H1 (cell line): ENCODE measurements around the gene BRINP3. TPM values are rescaled to one million over a fixed set of nuclear protein-coding genes. Genes with fewer than 3 reads are reported as not detected.

Source experiments
- CTCF ChIA-PET: fragments of 300-600 bp; sonication (Branson Sonifier 250); formaldehyde crosslinking; loops from one replicate; lab custom pipeline; 2021; ENCODE audit not compliant: partially characterized antibody; lab: Charles Lee
- POLR2A ChIA-PET: fragments of 300-600 bp; sonication (Branson Sonifier 250); formaldehyde crosslinking; loops from one replicate; lab custom pipeline; 2021; ENCODE audit warnings: inconsistent platforms; ENCODE audit not compliant: partially characterized antibody; lab: Charles Lee
- DNase-seq, 2 experiments: peaks; one replicate each; pipeline versions ENCODE4 v3.0.0 to v3.0.0-alpha.2; 2010 to 2022; ENCODE audit warnings: low spot score in 2 of 2, low read depth in 1 of 2, mixed read lengths in 1 of 2
- FAIRE-seq: peaks from 2 replicates; lab custom pipeline; 2011; peaks lifted over from hg19 to GRCh38; lab: Jason Lieb, UNC
- H2AFZ ChIP-seq: 2 replicates; pipeline ENCODE4 v1.8.1; 2012; ENCODE audit warnings: low read length, inconsistent platforms
- H2AK5ac ChIP-seq: 2 replicates; pipeline ENCODE4 v1.6.1; 2013; ENCODE audit warnings: low read depth, low read length
- H2BK120ac ChIP-seq: replicated peaks from 2 replicates; pipeline ENCODE3; 2013; ENCODE audit warnings: low read depth, low read length, inconsistent platforms
- H2BK12ac ChIP-seq: 2 replicates; pipeline ENCODE4 v1.6.1; 2013; ENCODE audit warnings: low read depth, low read length
- H2BK15ac ChIP-seq: 2 replicates; pipeline ENCODE4 v1.6.1; 2013; ENCODE audit warnings: low read length
- H2BK20ac ChIP-seq: 2 replicates; pipeline ENCODE4 v1.6.1; 2013; ENCODE audit warnings: low read length
- H2BK5ac ChIP-seq: 2 replicates; pipeline ENCODE4 v1.6.1; 2013; ENCODE audit warnings: low read depth, low read length
- H3K14ac ChIP-seq: 2 replicates; pipeline ENCODE4 v1.6.1; 2013; ENCODE audit warnings: inconsistent platforms; ENCODE audit not compliant: insufficient read length
- H3K18ac ChIP-seq: 2 replicates; pipeline ENCODE4 v1.6.1; 2013; ENCODE audit warnings: low read length; ENCODE audit errors: extremely low read depth
- H3K23ac ChIP-seq: 2 replicates; pipeline ENCODE4 v1.6.1; 2013; ENCODE audit warnings: inconsistent platforms; ENCODE audit not compliant: insufficient read length
- H3K23me2 ChIP-seq: 2 replicates; pipeline ENCODE4 v1.6.1; 2013; ENCODE audit warnings: low read depth, low read length
- H3K27ac ChIP-seq: 2 replicates; pipeline ENCODE4 v1.6.1; 2011; ENCODE audit warnings: low read depth, low read length, inconsistent platforms
- H3K27me3 ChIP-seq, 4 experiments: replicated peaks in 1 of 4; 1 replicate in 1 of 4; 2 replicates in 3 of 4; pipeline versions ENCODE4 v1.6.1 to v1.8.1; 2011 to 2013; ENCODE audit warnings: low read length in 3 of 4, mild to moderate bottlenecking in 3 of 4, inconsistent platforms in 2 of 4, mixed read lengths in 2 of 4, moderate library complexity in 1 of 4; ENCODE audit not compliant: control insufficient read depth in 3 of 4, insufficient read depth in 3 of 4; ENCODE audit errors: extremely low read depth in 1 of 4
- H3K36me3 ChIP-seq, 4 experiments: 2 replicates each; pipeline versions ENCODE4 v1.6.1 to v1.8.1; 2011 to 2013; ENCODE audit warnings: mild to moderate bottlenecking in 4 of 4, low read length in 3 of 4, moderate library complexity in 2 of 4, control low read depth in 1 of 4, inconsistent platforms in 1 of 4; ENCODE audit not compliant: insufficient read depth in 4 of 4, control insufficient read depth in 2 of 4
- H3K4ac ChIP-seq: replicated peaks from 2 replicates; pipeline ENCODE3; 2013; ENCODE audit warnings: low read length, low read depth, mixed read lengths, inconsistent platforms; ENCODE audit not compliant: insufficient read length
- H3K4me1 ChIP-seq, 4 experiments: replicated peaks in 1 of 4; 1 replicate in 1 of 4; 2 replicates in 3 of 4; pipeline versions ENCODE4 v1.6.1 to v1.8.1; 2011 to 2013; ENCODE audit warnings: low read length in 3 of 4, inconsistent platforms in 2 of 4, mixed read lengths in 1 of 4; ENCODE audit not compliant: insufficient read depth in 4 of 4, control insufficient read depth in 3 of 4
- H3K4me2 ChIP-seq, 2 experiments: 2 replicates each; pipeline versions ENCODE4 v1.6.1 to v1.8.1; 2011 to 2013; ENCODE audit warnings: low read depth in 2 of 2, low read length in 2 of 2, control low read depth in 1 of 2, inconsistent platforms in 1 of 2, mild to moderate bottlenecking in 1 of 2; ENCODE audit not compliant: insufficient read depth in 1 of 2
- H3K4me3 ChIP-seq, 4 experiments: fragments of 200-600, 300-600 bp in 1 of 4; sonication (generic), shearing (Covaris generic), sonication (Bioruptor Twin) in 1 of 4; 2 replicates each; pipeline versions ENCODE4 v1.5.1 to v1.8.1; 2011 to 2016; ENCODE audit warnings: low read length in 4 of 4, low read depth in 3 of 4, control low read depth in 2 of 4, inconsistent platforms in 2 of 4, mild to moderate bottlenecking in 2 of 4, mixed read lengths in 1 of 4, moderate library complexity in 1 of 4; ENCODE audit not compliant: insufficient read depth in 2 of 4; ENCODE audit errors: extremely low read depth in 1 of 4
- H3K56ac ChIP-seq: replicated peaks from 2 replicates; pipeline ENCODE3; 2013; ENCODE audit warnings: low read depth, mild to moderate bottlenecking, mixed read lengths, low read length, inconsistent platforms; ENCODE audit not compliant: insufficient read length
- H3K79me1 ChIP-seq: 2 replicates; pipeline ENCODE4 v1.6.1; 2013; ENCODE audit warnings: low read depth, low read length, control low read depth
- H3K79me2 ChIP-seq, 2 experiments: 2 replicates each; pipeline versions ENCODE4 v1.6.1 to v1.8.1; 2012 to 2013; ENCODE audit warnings: low read length in 2 of 2, mild to moderate bottlenecking in 2 of 2, inconsistent platforms in 1 of 2; ENCODE audit not compliant: insufficient read depth in 2 of 2, control insufficient read depth in 1 of 2
- H3K9ac ChIP-seq, 4 experiments: replicated peaks in 1 of 4; 1 replicate in 1 of 4; 2 replicates in 3 of 4; pipeline versions ENCODE4 v1.6.1 to v1.8.1; 2011 to 2013; ENCODE audit warnings: low read depth in 3 of 4, low read length in 3 of 4, control low read depth in 2 of 4, mild to moderate bottlenecking in 2 of 4, moderate library complexity in 2 of 4, inconsistent platforms in 1 of 4; ENCODE audit errors: extremely low read depth in 1 of 4
- H3K9me3 ChIP-seq, 2 experiments: 2 replicates each; pipeline versions ENCODE4 v1.6.1 to v1.8.1; 2012 to 2013; ENCODE audit warnings: mild to moderate bottlenecking in 2 of 2, moderate library complexity in 2 of 2, control low read depth in 1 of 2, inconsistent platforms in 1 of 2, low read depth in 1 of 2, low read length in 1 of 2, mixed read lengths in 1 of 2; ENCODE audit not compliant: insufficient read depth in 2 of 2
- H4K20me1 ChIP-seq, 2 experiments: replicated peaks in 1 of 2; 2 replicates each; pipeline versions ENCODE3 to v1.8.1; 2011 to 2013; ENCODE audit warnings: inconsistent platforms in 2 of 2, low read length in 2 of 2, mild to moderate bottlenecking in 1 of 2; ENCODE audit not compliant: insufficient read depth in 2 of 2, control insufficient read depth in 1 of 2
- H4K5ac ChIP-seq: 2 replicates; pipeline ENCODE4 v1.6.1; 2013; ENCODE audit warnings: low read length, low read depth, mixed read lengths, inconsistent platforms; ENCODE audit not compliant: insufficient read length
- H4K8ac ChIP-seq: 2 replicates; pipeline ENCODE4 v1.8.0; 2013; ENCODE audit warnings: mild to moderate bottlenecking, moderate library complexity, low read length, inconsistent platforms; ENCODE audit not compliant: insufficient read depth; ENCODE audit errors: extremely low read depth
- H4K91ac ChIP-seq: replicated peaks from 2 replicates; pipeline ENCODE3; 2013; ENCODE audit warnings: low read length, mixed read lengths, inconsistent platforms; ENCODE audit not compliant: insufficient read length
- BRCA1 ChIP-seq: IDR thresholded peaks from 2 replicates; pipeline ENCODE4 v1.6.1; 2012; ENCODE audit warnings: low read depth, low read length, improper control_type of control experiment
- CHD1 ChIP-seq: IDR thresholded peaks from 2 replicates; pipeline ENCODE4 v1.6.1; 2012; ENCODE audit warnings: low read depth, low read length, improper control_type of control experiment
- CREB1 ChIP-seq: IDR thresholded peaks from 2 replicates; pipeline ENCODE4 v1.6.1; 2012; ENCODE audit warnings: inconsistent platforms
- CTBP2 ChIP-seq: IDR thresholded peaks from 2 replicates; pipeline ENCODE4 v1.7.0; 2011; ENCODE audit warnings: borderline replicate concordance, mild to moderate bottlenecking, moderate library complexity, mixed read lengths, low read length; ENCODE audit not compliant: insufficient read depth, insufficient read length
- CTCF ChIP-seq, 3 experiments: IDR thresholded peaks; 1 replicate in 2 of 3; 2 replicates in 1 of 3; pipeline versions ENCODE4 v1.5.1 to v1.6.1; 2011; ENCODE audit warnings: low read length in 3 of 3, mild to moderate bottlenecking in 3 of 3, inconsistent platforms in 2 of 3, low read depth in 1 of 3, moderate library complexity in 1 of 3; ENCODE audit not compliant: insufficient read depth in 1 of 3; ENCODE audit errors: control extremely low read depth in 1 of 3
- EP300 ChIP-seq, 2 experiments: IDR thresholded peaks; 1 replicate in 1 of 2; 2 replicates in 1 of 2; pipeline ENCODE4 v1.6.1; 2011 to 2012; ENCODE audit warnings: low read depth in 2 of 2, low read length in 2 of 2, mild to moderate bottlenecking in 2 of 2, borderline replicate concordance in 1 of 2, inconsistent platforms in 1 of 2, moderate library complexity in 1 of 2
- JUND ChIP-seq: IDR thresholded peaks from 2 replicates; pipeline ENCODE4 v1.6.1; 2011; ENCODE audit warnings: mild to moderate bottlenecking, improper control_type of control experiment, low read length
- KDM1A ChIP-seq: fragments of 200-600, 300-600 bp; sonication (generic); IDR thresholded peaks from 2 replicates; pipeline ENCODE4 v1.7.1; 2016; ENCODE audit warnings: mild to moderate bottlenecking, low read length, borderline replicate concordance
- KDM4A ChIP-seq: IDR thresholded peaks from one replicate; pipeline ENCODE4 v1.7.1; 2012; ENCODE audit warnings: low read depth, mild to moderate bottlenecking, moderate library complexity, low read length, inconsistent platforms; ENCODE audit not compliant: severe bottlenecking
- RFX5 ChIP-seq: IDR thresholded peaks from 2 replicates; pipeline ENCODE4 v1.6.1; 2011; ENCODE audit warnings: low read depth, low read length, improper control_type of control experiment, borderline replicate concordance
- RXRA ChIP-seq: IDR thresholded peaks from 2 replicates; pipeline ENCODE4 v1.6.1; 2011; ENCODE audit warnings: low read depth, mild to moderate bottlenecking, low read length, moderate library complexity; ENCODE audit not compliant: insufficient read depth
- YY1 ChIP-seq: IDR thresholded peaks from 2 replicates; pipeline ENCODE4 v1.6.1; 2011; ENCODE audit warnings: low read depth, mild to moderate bottlenecking, low read length
- WGBS, 2 experiments: shearing (Covaris generic) in 1 of 2; methylation state at CpG; one replicate each; pipeline versions ENCODE4 v1.1.6 to v1.1.7; 2013 to 2015; ENCODE audit warnings: low lambda C conversion rate in 2 of 2, mixed read lengths in 2 of 2, inconsistent platforms in 1 of 2, low coverage in 1 of 2, missing lambda C conversion rate in 1 of 2; ENCODE audit not compliant: insufficient replicate concordance in 2 of 2, insufficient coverage in 1 of 2, insufficient read length in 1 of 2; ENCODE audit errors: extremely low coverage in 1 of 2, missing lambda C conversion rate in 1 of 2; 5-methylcytosine and 5-hydroxymethylcytosine counted together
- polyA plus RNA-seq, 7 experiments: library from polyadenylated mRNA; depleted of rRNA in 3 of 7; stranded (reverse) in 5 of 7; unstranded in 2 of 7; fragments of >200 nt in 5 of 7; fragments of 200-250 nt in 2 of 7; gene quantifications; 1 replicate in 5 of 7; 2 replicates in 1 of 7; 4 replicates in 1 of 7; pipeline versions ENCODE4 v1.2.1 to v1.2.3, GENCODE V29; 2011 to 2013; ENCODE audit warnings: missing spikeins in 2 of 7, mixed read lengths in 2 of 7
- total RNA-seq: library from RNA; stranded (reverse); fragmentation: NEBNext Ultra II Directional; extraction: Animal tissue kit (Norgen Biotek cat#: 25700); gene quantifications from 2 replicates; pipeline ENCODE4 v1.2.1, GENCODE V29; 2021

BRINP3 gene
- total and polyA plus RNA-seq, 2 of the 8 experiments (the other 6 are each of a cell fraction or from before 2014, with no cell fraction given): not detected

- Histone ChIP-seq H3K4me3 (no peak overlapping the region), H3K4ac (no peak overlapping the region), H3K23me2 (no peaks in the 10 kb centered on the region), H4K8ac (no peak overlapping the region), H3K79me1 (no peaks in the 10 kb centered on the region), H3K36me3 (no peaks in the 10 kb centered on the region), H2BK5ac (no peak overlapping the region), H3K4me2 (no peak overlapping the region), H2BK20ac (no peak overlapping the region), H3K9ac (no peak overlapping the region), H3K27ac (no peak overlapping the region), H4K5ac (no peak overlapping the region), H2BK12ac (no peak overlapping the region), H3K23ac (no peak overlapping the region), H2BK120ac (no peak overlapping the region), H4K20me1 (no peaks in the 10 kb centered on the region), H3K27me3 (no peaks in the 10 kb centered on the region), H3K9me3 (no peaks in the 10 kb centered on the region), H2AK5ac (no peak overlapping the region), H3K56ac (no peak overlapping the region), H3K79me2 (no peaks in the 10 kb centered on the region), H4K91ac (no peak overlapping the region), H2AFZ (no peak overlapping the region), H3K4me1 (no peaks in the 10 kb centered on the region), H2BK15ac (no peak overlapping the region), H3K18ac (no peak overlapping the region), H3K14ac (no peak overlapping the region)
- ChIA-PET CTCF (no interaction called here), POLR2A (no interaction called here)
- WGBS, 2 experiments: 92% methylated on average over 3 of the region's 3 CpGs; no CpG with 5 or more reads in 1 of the 2 experiments
- no peak for DNase-seq
- no peak for FAIRE-seq
- TF ChIP-seq KDM1A (no peak), EP300 (IDR thresholded peaks at IDR 0.05; ENCODE audit: borderline replicate concordance in 1 of 2, low read depth in 2 of 2, low read length in 2 of 2) (no peak), KDM4A (no peak), RXRA (no peak), RFX5 (no peak), BRCA1 (no peak), CTBP2 (no peak), YY1 (no peak), JUND (no peak), CHD1 (no peak), CTCF (IDR thresholded peaks at IDR 0.05; ENCODE audit: control extremely low read depth in 1 of 3, insufficient read depth in 1 of 3, low read depth in 1 of 3, low read length in 3 of 3) (no peak), CREB1 (no peak)
Measured at GRCh38 chr1:190170321-190170720, 307.3 kb downstream of the BRINP3 start.
